ENCODE data around the gene PPIA.

Gene PPIA

DNA sequence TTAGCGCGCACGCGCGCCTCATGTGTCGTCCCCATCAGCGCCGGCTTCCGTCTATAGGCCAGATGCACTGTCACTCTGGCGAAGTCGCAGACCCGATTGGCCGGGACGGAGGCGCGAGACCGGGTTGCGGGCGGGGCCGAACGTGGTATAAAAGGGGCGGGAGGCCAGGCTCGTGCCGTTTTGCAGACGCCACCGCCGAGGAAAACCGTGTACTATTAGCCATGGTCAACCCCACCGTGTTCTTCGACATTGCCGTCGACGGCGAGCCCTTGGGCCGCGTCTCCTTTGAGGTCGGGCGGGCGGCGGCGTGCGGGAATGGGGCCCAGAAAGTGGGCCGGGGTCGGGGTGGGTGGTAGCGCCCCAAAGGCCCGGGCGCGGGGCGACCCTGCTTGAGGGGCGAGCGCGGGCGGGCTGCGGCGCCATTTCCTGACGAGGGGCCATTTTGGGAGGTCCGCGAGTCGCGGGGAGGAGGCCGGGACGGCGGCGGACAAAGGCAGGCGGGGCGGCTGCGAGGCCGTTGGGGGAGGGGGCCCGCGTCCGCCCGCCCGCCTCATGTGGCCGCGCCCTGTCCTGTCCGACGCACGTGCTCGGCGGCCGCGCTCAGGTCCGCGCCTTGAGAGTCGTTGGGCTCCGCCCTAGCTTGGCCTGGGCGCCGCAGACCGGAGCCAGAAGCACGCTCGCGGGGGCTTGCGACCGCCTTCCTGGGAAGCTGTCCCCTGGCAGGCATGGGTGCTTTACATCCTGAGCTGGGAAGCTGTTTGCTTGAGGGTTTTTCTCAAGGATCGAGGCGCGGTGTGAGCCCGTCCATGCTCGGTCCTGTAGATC is at the start of gene PPIA:
TSS of gene PPIA (plus strand) at position 178 of the 825 bp plus-strand sequence. CDS start at position 222, 44 bp downstream.
- DNase-seq = peak; percentile 88 to 91

DNA sequence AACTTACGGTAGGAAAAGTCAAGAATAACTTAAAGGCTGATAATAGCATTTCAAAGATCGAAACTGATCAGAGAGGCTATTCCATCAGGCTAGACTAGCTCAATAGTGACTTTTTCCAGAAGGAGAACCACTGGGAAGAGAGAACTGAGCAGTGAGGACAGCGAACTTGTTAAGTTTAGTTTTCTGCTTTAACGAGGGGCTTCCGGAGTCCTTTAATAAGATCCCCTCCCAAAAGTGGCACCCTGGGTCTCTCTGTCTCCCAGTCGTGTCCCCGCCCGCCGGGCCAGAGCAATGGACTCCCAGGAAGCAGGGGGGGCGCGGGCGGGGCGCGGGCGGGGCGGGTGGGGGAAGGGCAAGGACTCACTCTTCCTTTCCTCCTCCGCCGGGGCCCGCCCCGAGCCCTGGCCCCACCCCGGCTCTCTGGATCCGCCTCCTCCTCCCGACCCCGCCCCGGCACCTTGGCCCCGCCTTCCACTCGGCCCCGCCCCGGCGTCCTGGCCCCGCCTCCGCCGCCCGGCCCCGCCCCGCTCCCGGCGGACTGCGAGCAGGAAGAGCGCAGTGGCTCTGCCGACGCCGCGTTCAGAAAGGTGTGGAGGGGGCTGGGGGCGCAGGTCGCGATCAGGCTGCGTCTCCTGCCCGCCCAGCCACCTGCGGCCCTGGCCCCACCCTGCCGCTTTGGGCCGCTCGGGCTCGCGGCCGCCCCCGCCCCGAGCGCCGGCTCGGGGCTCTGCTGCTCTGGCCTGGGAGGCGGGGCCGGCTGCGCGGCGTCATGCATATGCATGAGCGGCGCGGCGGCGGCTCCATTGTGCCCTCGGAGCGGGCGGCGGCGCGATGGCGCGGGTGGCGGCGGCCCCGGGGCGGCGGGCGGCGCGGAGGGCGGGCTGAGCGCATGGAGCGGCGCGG is 48.2 kb upstream of the PPIA start, which contains the start of gene ZMIZ2:
TSS of gene ZMIZ2 (plus strand) at position 803 of the 903 bp plus-strand sequence. CDS start 7,403 bp downstream, outside the sequence.
- DNase-seq = peak; percentile 54 to 71

DNA sequence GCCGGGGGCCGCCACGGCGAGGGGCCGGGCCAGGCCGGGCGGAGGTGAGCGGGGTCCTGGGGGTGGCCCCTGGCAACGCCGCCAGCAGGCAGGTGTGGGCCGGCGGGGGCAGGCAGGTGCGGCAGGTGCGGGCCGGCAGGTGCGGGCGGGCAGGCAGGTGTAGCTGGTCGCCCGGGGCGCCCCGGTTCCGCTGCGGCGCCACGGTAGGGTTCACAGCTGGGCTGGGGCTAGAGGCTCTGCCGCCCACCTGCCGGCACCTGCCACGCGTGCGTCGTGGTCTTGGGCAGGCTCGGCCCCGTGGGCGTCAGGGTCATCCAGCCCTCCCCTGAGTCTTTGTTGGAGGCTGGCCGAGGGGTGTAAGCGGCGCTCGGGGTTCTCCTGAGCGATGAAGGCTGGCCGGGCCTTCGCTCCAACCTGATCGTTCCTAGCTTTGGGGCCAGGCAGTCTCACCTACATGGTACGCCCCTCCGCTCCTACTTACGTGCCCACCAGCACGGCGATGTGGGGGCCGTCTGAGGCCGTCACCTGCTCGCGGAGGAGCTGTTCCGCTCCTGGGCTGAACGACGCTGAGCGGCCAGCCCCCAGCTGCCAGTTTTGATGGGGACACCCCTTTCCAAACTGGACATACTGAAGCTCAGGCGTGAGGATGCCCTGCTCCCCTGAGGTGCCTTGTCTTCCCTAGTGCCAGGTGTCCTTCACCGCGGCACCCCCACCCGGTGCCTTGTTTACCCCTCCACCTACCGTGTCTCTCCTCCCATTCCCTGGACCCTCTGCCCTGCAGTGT is 47.3 kb upstream of the PPIA start:
- DNase-seq = no peak

DNA sequence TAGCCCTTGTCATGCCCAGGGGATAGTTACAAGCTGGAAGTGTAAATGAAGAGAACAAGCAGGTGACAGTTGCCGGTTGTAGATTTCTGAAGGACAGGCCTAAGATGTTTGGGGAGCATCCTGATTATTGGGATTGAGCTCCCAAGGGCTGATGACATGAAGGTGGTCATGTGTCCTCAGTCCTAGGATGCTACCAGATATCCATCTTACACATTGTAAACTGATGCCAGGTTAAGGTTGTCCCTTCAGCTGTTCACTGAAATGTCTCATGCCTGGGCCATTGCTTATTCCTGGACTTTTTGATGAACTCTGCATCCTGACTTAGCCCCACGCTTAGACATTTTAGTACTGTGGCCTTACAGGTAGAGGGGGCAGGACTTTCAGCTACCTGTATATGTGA is 46.5 kb upstream of the PPIA start:
- no peak for DNase-seq

DNA sequence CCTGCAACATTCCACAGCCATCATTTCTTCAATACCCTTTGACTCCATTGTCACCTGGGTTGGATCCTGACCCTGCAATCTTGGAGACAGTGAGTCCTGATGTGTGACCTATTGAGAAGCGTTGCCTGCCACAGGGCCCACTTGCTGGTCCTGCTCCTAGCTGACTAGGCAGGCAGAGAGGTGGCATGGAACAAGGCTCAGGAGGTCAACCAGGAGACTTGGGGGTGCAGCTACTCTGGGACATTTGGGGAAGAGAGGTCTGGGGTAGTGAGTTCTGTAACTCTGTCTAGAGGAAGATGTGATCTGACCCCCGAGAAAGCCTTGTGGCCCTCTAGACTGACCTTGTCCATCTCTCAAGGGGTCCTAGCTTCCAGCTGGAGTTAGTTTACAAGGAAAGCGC is 46.1 kb upstream of the PPIA start:
- DNase-seq = no peak

DNA sequence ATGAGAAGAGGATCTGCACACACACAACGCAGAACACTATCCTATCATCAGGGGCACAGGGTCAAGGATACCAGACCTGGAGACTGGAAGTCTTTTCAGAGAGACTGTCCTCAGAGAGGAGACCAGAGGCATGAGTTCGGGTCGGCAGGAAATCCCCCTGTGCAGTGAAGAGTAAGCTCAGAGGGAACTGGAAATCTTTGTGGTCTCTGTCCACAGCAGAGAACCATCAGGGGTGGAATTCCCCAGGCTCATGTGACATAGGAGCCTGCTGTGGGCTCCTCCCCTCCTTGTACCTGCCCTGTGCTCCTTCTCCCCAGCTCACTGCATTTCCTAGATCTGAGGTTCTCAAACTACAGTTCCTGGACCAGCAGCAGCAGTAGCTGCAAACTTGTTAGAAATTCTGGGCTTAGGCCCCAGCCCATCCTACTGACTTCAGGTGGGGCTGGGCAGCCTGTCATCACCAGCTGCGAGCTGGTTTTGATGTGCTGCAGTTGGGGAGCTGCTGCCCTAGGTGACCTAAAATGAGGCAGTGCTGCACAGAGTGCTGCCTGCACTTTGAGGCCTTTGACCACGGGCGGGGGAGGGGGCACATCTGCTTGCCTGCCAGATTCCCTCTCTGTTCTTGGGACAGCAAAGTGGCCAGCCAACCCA is 45.4 kb upstream of the PPIA start:
- peak in 1 of 2 experiments; percentile 5 for DNase-seq

DNA sequence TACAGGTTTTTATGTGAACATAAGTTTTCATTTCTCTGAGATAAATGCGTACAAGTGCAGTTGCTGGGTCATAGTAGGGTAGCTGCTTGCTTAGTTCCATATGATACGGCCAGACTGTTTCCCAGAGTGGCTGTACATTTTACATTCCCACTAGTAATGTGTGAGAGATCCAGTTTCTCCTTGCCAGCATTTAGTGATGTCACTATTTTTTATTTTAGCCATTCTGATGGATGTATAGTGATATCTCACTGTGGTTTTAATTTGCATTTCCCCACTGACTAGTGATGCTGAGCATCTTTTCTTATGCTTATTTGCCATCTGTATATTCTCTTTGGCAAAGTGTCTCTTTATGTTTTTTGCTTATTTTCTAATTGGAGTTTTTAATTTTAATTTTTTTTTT is 43.7 kb upstream of the PPIA start:
- no peak for DNase-seq

DNA sequence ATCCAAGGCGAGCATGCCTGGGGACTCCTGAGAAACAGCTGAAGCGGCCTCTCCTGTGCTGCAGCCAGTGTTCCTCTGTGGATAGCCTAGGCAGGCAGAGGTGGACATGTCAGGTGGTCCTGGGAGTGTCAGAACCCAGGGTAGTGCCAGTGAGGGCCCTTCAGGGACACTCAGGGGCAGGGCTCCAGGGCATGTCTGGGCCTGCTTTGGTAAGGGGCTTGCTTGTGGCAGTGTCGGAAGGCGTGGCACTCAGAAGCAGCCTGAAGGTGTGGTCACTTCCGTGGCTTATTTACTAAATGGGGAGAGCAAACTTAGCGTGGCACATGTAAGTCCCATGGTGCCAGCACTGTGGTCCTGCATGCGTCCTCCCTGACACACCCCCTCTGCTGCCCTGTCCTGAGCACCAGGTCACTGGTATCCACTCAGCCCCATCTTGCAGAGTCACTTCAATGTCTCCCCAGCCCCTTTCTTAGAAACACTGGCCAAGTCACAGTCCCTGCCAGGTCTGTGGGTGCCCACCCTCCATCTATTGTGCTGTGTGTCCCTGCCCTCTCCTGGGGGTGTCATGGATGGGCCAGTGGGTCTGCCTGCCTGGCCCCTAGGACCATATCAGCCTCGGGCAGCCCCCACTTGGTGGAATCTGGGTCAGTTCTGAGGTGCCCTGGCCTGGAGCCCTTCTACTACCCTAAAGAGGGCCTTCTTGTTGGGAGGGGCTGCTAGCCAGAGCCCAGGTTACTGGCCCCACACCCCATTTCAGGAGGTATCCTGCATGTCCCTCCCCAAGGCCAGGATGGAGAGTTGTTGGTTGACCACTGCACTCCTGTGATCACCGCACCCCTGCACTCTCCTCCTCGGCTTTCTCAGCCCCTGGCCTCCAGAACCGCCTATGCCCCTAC is 41.4 kb upstream of the PPIA start:
- no peak for DNase-seq

DNA sequence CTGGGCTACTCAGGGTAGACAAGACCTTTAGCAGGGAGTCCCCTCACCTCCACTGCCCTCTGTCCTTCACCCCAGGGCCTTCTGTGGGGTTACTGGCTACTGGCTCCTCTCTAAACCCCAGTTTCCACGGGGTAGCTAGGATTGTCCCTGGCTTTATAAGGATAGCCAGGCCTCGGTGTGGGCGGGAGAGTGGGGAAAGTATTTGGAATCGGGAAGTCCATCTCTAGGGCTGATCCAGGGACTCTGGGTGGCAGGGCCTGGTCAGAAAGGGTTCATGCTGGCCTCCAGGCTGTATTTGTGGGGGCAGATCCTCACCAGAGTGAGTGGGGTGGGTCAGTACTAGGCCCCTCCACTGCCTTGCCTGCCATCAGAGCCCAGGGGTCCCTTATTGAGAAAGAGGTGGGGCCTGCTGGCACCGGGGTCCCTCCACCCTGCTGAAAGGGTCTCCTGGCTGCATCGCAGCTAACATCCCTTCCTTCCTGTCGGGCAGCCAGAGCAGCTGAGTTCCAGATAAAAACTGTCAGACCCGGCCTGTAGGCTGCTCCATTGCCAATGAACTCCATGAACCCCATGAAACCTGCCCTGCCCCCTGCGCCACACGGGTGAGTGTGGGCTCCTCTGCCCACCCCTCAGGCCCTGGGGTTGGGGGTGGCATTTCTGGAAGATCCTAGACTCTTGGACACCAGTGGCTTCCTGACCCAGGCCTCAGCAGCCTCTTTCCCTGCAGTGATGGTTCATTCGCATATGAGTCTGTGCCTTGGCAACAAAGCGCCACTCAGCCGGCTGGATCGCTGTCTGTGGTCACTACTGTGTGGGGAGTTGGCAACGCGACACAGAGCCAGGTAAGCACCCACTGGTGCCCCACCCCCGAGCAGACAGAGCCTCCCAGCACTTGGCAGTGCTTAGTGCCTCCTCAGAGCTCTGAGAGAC is 40.5 kb upstream of the PPIA start:
- no peak for DNase-seq

DNA sequence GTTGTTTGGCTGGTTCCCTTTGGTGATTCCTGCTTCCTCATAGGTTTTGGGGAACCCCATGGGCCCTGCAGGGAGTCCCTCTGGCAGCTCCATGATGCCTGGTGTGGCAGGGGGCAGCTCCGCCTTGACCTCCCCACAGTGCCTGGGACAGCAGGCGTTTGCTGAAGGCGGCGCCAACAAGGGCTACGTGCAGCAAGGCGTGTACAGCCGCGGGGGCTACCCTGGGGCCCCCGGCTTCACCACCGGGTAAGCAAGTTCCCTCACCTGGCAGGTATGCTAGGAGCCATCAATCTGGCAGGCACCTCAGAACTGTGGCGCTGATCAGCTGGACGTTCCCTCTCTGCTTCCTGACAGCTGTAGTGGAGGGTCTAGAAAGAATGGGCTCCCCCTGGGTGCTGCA is 39.6 kb upstream of the PPIA start:
- no peak for DNase-seq

DNA sequence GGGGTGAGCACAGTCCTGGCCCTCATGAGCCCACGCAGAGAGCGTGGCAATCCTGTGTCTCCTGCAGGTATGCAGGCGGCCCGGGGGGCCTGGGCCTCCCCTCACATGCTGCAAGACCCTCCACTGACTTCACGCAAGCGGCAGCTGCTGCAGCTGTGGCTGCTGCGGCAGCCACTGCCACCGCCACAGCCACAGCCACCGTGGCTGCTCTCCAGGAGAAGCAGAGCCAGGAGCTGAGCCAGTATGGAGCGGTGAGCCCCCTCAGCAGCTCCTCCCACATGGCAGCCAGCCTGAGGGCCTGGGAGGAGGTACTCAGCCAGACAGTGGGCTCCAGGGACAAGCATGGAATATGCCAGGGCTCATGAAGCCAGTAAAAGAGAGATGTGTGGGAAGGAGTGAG is 39.2 kb upstream of the PPIA start:
- DNase-seq = no peak

DNA sequence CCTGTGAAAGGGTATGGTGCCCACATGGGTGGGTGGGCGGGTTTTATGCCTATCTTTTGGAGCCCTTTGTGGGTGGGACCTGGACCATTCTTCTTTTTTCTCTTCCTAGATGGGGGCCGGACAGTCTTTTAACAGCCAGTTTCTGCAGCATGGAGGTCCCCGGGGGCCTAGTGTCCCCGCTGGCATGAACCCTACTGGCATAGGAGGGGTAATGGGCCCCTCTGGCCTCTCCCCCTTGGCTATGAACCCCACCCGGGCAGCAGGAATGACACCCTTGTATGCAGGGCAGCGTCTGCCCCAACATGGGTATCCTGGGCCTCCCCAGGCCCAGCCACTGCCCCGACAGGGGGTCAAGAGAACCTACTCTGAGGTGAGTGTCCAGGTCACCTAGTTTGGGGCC is 38.7 kb upstream of the PPIA start:
- no peak for DNase-seq

DNA sequence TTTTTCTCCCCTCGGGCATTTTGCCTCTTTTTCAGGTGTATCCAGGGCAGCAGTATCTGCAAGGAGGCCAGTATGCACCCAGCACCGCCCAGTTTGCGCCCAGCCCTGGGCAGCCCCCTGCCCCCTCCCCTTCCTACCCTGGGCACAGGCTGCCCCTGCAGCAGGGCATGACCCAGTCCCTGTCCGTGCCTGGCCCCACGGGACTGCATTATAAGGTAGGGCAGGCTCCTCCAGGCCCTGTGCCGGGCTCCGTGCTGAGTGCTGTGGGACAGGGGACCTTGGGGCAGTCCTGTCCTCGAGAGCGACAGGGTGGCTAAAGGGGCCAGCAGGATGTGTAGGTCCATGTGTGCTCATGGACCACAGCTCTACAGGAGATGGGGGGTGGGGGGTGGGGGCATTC is 37.2 kb upstream of the PPIA start:
- DNase-seq = no peak

DNA sequence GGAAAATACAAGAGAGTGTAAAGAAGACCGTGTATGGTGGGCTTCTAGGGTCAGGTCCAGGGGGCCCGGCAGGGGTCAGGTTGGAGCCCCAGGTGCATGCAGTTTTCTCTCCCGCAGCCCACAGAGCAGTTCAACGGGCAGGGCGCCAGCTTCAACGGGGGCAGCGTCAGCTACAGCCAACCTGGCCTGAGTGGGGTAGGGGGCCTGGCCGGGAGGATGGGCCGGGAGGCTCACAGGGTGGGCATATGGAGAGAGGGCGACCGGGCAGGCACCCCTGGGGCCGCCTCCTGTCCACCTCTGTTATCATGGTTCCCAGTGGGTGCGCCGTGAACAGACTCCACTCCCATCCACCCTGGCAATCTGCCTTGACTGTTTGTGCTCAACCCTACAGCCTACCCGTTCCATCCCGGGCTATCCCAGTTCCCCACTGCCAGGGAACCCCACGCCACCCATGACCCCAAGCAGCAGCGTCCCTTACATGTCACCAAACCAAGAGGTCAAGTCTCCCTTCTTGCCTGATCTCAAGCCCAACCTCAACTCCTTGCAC is 36.4 kb upstream of the PPIA start:
- no peak for DNase-seq

DNA sequence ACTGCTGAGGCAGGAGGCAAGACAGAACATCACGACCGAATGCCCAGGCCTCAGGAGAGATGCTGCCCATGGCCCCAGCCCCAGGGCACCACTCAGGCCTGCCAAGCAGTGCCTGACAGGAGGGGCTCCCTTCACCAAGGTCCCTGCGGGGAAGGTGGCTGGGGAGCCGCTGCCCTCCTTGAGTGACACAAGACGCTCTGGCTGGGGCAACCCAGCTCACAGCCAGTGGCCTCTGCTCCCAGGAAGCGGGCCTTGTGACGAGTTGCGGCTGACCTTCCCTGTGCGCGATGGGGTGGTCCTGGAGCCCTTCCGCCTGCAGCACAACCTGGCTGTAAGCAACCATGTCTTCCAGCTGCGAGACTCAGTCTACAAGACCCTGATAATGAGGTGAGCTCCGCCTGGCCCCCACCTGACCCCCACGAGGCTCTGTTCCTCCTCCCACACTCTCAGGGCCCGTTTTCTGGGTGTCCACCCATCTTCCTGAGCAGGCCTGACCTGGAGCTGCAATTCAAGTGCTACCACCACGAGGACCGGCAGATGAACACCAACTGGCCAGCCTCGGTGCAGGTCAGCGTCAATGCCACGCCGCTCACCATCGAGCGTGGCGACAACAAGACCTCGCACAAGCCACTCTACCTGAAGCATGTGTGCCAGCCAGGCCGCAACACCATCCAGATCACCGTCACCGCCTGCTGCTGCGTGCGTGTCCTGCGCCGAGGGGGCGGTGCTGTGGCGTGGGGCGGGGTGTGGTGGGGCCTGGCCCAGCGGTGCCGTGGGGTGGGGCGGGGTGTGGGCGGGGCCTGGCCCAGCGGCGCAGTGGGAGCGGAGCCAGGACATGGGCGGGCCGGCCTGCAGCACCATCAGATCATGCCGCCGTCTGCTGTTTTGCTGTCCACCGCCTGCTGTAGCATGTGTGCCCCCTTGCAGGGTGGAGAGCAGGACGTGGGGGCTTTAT is 35.0 kb upstream of the PPIA start:
- DNase-seq = no peak

DNA sequence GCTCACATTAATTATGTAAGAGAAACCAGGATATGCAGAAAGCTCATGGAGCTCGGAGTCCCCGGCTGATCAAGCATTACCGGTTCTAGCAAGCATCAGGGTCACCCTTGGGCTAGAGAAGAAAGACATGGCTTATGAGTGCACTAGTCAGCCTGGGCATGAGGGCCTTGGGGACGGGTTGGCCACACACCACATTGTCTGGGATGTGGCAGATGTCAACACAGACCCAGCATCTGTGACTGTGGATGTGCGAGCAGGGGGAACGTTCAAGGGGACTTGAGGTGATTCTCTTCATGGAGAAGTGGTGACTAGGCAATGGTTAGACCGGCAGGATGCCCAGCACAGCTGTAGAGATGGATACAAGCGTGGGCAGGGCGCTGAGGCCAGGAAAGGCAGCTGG is 34.2 kb upstream of the PPIA start:
- no peak for DNase-seq

DNA sequence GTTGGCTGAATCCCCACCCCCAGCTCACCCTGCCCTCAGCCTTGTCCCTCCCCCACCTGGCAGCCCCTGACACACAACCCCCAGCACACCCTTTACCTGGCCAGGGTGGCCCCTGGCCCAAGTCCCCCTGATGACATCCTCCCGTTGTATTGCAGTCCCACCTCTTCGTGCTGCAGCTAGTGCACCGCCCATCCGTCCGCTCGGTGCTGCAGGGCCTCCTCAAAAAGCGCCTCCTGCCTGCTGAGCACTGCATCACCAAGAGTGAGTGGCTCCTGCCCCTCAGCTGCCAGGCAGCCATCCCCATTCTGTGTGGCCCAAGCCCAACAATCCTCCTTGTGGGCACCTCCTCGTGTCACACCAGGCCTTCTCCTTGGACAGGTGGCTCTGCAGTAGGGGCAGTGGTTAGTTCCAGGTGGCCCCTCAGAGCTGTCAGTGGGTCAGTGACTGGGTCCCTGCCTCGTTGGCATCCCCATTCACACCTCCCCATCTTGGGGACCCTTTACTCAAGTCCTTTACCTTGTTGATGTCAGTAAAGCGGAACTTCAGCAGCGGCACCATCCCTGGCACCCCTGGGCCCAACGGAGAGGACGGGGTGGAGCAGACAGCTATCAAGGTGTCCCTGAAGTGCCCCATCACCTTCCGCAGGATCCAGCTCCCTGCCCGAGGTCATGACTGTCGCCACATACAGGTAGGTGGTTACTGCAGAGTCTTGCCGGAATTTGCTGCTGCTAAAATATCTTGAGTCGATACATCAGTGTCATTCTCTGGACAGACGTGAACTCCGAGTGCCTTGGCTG is 33.6 kb upstream of the PPIA start:
- no peak for DNase-seq

DNA sequence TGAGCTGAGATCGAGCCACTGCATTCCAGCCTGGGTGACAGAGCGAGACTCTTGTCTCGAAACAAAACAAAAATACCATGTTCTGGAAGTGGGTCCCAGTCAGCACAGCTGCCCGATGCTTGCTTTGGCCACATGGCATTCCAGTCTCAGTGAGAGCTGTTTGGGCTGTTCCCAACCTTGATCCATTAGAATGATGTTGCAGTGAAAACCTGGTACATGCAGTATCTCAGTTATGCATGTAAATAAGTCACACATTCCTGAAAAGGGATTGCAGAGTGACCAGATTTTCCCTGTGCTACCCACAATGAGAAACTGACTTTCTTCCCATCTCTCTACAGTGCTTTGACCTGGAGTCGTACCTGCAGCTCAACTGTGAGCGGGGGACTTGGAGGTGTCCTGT is 32.4 kb upstream of the PPIA start:
- no peak for DNase-seq

All from AML-193 (cell line).